COLO829 (cell line): ENCODE measurements around the gene BST2.
A peak's percentile ranks its signal among the peaks of the same experiment; 100 is the strongest.
"Not testable (repeated sequence)": the region's sequence is repeated elsewhere in the genome, so short reads cannot be mapped to it uniquely, and the experiment has no call there.

Experiments used
- DNase-seq: peaks from one replicate; pipeline ENCODE4 v3.0.0; 2012; ENCODE audit warnings: low spot score

BST2 gene

GRCh38 chr19:17389957-17390664, 15.3 kb downstream of the BST2 start:
- DNase-seq, result no peak

GRCh38 chr19:17389288-17389687, 16.1 kb downstream of the BST2 start:
- no peak for DNase-seq

GRCh38 chr19:17385878-17386611, 19.4 kb downstream of the BST2 start:
- DNase-seq, result peak; percentile 57

GRCh38 chr19:17380426-17381138, 24.8 kb downstream of the BST2 start:
- no peak for DNase-seq

GRCh38 chr19:17379221-17379631, 26.2 kb downstream of the BST2 start:
- no peak for DNase-seq

GRCh38 chr19:17378271-17378670, 27.2 kb downstream of the BST2 start:
- DNase-seq, result no peak

GRCh38 chr19:17376935-17377600, 28.4 kb downstream of the BST2 start, which contains the start of gene PLVAP:
TSS of gene PLVAP (minus strand) at chr19:17377342. CDS start at chr19:17377288, 54 bp downstream.
- DNase-seq, result no peak

- no peak for DNase-seq
Observed at GRCh38 chr19:17370026-17370587, 35.3 kb downstream of the BST2 start.

- no peak for DNase-seq
Observed at GRCh38 chr19:17365361-17365760, 40.1 kb downstream of the BST2 start.

GRCh38 chr19:17363852-17364605, 41.4 kb downstream of the BST2 start:
- not testable (repeated sequence) for DNase-seq

GRCh38 chr19:17359905-17360800, 45.3 kb downstream of the BST2 start:
- DNase-seq, result no peak

GRCh38 chr19:17358395-17358794, 47.0 kb downstream of the BST2 start:
- no peak for DNase-seq

- DNase-seq, result no peak
Observed at GRCh38 chr19:17357724-17358123, 47.7 kb downstream of the BST2 start.

- DNase-seq, result no peak
Observed at GRCh38 chr19:17357078-17357666, 48.3 kb downstream of the BST2 start.

GRCh38 chr19:17353386-17353785, 52.0 kb downstream of the BST2 start:
- DNase-seq, result no peak
